GM18861 (cell line): Measurements from ENCODE around the gene PDE8B.

Source experiments
- ATAC-seq: cut with Tn5 transposase; IDR thresholded peaks from one replicate; pipeline ENCODE4 v1.9.1; 2021; ENCODE audit not compliant: unreplicated experiment

PDE8B gene

GRCh38 chr5:77230727-77231470, 20.4 kb downstream of the PDE8B start:
- no peak for ATAC-seq

- no peak for ATAC-seq
These were observed 21.1 kb downstream of the PDE8B start for GRCh38 chr5:77231471-77232138.

DNA sequence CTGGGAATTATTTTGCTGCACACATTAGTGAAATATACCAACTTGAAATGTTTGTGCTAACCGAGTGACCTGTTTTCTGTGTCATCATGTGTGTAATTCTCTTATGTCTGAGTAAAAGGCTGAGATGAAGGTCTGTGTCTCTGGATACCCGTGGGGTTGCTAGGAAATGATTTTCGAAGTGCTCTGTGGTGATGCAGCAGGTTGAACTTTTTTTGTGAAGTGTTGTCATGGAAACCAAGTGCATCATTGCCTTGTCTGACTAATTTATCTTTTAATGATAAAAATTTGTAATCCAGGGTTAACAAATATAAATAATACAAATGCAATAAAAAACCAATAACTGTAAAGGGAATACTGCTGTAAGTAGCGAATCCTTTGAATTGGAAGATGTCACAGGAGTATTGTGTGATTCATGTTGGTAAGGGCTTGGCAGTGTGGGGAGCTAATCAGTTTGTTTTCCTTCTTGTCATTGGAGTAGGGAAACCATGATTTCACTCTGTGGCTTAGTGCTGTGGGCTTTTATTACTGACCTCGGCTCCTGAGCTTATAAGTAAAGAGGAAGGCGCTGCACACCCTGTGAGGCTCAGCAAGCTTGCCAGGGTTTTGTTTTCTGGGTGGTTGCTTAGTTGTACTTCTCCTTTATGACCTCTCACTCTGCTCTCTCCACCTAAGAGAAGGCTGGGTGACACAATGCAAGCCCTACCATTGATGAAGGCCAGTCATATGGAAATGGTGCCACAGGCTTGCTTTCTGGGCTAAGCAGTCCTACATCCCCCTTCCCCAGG, 22.3 kb downstream of the PDE8B start:
- ATAC-seq = no peak

GRCh38 chr5:77235846-77236721, 25.6 kb downstream of the PDE8B start:
- no peak for ATAC-seq

GRCh38 chr5:77239126-77239741, 28.8 kb downstream of the PDE8B start:
- ATAC-seq = no peak

DNA sequence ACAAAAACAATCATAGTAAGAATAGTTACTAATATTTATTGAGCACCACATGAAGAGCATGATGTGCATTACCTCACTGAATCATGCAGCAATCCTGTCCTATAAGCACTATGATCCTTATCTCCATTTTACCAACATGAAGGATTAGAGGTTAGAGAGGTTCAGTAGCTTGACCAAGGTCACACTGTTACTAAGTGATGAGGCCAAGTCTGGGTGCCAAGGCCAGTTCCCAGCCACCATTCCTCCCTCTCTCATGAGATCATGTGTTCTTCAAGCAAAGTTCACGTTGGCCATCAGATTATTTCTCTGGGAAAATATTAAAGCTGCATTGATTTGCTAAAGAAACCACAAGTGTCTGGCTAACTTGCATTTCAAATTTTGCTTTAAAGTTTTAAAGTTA, 31.0 kb downstream of the PDE8B start:
- no peak for ATAC-seq

GRCh38 chr5:77249475-77249874, 39.0 kb downstream of the PDE8B start:
- ATAC-seq = no peak

GRCh38 chr5:77250021-77250420, 39.5 kb downstream of the PDE8B start:
- no peak for ATAC-seq

- no peak for ATAC-seq
These were observed 41.4 kb downstream of the PDE8B start for GRCh38 chr5:77251921-77252320.

DNA sequence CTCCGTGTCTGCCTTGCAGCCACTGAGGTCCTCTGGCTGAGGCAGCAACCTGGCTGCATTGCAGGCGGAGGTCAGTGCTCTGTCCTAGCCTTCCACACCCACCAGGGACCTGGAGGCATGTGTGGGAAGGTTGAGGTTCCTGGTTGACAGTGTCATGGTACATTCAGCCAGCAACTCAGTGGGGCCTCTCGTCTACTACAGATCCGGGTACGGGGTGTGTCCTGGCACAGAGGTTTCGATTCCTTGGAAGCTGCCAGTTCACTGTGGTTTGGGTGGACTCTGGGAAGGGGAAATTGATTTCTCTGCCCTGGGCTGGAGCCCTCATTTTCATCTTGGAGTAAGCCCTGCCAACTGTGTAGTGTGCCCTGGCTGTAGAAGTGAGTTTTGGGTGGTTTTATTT, 45.1 kb downstream of the PDE8B start:
- no peak for ATAC-seq

GRCh38 chr5:77256406-77256805, 45.9 kb downstream of the PDE8B start:
- no peak for ATAC-seq

GRCh38 chr5:77258652-77259051, 48.2 kb downstream of the PDE8B start:
- ATAC-seq = no peak

GRCh38 chr5:77259476-77259875, 49.0 kb downstream of the PDE8B start:
- no peak for ATAC-seq

GRCh38 chr5:77262697-77263096, 52.2 kb downstream of the PDE8B start:
- ATAC-seq = no peak

DNA sequence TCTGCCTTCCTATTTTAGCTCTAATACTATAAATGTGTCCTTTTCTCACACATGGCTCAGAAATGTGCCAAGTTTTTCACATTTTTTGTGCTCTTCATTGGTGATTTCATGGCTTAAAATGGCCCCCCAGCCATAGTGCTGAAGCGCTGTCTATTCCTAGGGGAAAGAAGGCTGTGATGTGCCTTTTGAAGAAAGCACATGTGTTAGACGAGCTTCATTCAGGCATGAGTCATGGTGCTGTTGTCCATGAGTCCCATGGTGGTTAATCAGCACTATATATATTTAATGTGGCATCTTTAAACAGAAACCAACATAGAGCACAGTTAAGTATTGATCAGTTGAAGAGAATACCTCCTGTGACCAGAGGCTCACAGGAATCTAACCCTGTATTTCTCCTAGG, 55.8 kb downstream of the PDE8B start:
- no peak for ATAC-seq

- ATAC-seq = no peak
These were observed 57.0 kb downstream of the PDE8B start for GRCh38 chr5:77267496-77267895.

DNA sequence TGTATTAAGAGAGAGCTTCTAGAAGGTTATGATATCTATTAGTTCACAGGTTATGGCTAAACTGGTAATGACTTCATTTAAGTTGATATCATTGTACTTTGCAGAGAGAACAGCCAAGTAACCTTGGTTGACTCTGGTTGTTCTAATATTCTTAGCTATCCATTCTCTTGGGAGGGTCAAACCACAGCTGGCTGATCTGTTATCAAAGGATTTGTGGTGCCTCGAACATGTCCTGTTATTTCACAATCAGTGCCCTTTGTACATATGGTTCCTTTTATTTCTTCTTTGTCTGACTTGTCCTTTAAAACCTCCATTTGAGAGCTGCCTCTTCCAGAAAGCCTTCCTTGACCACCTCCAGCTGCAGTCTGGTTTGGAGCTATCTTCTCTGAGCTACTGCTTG, 61.7 kb downstream of the PDE8B start:
- no peak for ATAC-seq

DNA sequence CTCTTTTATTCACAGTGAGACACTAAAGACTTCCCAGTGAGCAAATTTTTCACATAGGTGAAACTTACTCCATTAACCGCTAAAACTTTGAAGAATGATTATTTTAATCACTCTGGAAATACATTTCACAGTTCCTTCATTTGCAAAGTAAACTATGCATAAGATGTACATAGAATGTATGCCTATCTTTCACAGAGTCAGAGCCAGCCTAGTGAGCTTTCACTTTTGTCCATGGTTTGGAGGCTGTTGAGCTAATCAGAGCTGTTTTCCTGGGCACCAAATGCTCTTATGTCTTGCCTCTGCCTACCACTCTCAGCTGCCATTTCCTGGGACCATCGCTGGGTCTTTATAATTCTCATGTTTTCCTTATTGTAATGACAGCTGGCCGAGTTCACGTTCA, 67.3 kb downstream of the PDE8B start:
- ATAC-seq = no peak

GRCh38 chr5:77280036-77280435, 69.6 kb downstream of the PDE8B start:
- ATAC-seq = no peak

GRCh38 chr5:77281969-77282336, 71.5 kb downstream of the PDE8B start:
- no peak for ATAC-seq
